ENCODE measurements around the gene UBE2E2. TPM values are rescaled to one million over a fixed set of nuclear protein-coding genes. Genes with fewer than 3 reads are reported as not detected.

UBE2E2 gene
- total RNA-seq, 2 experiments from 2014 or later: 41.1 to 48.8 TPM

- TF ChIP-seq EZH2phosphoT487 (IDR thresholded peaks at IDR 0.05; ENCODE audit: borderline replicate concordance, low read depth, low read length) (no peak), CTCF (conservative IDR thresholded peaks at IDR 0.05; ENCODE audit: low read length) (no peak)
- Histone ChIP-seq H3K9me3 (ENCODE audit: low read length) (peaks cover 19% of the 10 kb centered on the region), H3K4me1 (ENCODE audit: insufficient read depth, low read length, poor library complexity, severe bottlenecking) (no peaks in the 10 kb centered on the region), H3K4me3 (ENCODE audit: low read depth, low read length, poor library complexity, severe bottlenecking) (no peak overlapping the region), H3K9me2 (ENCODE audit: insufficient read depth, low read length) (no peaks in the 10 kb centered on the region), H2AFZ (ENCODE audit: low read length) (no peak overlapping the region), H4K20me1 (ENCODE audit: insufficient read depth, low read length) (no peaks in the 10 kb centered on the region), H3K4me2 (ENCODE audit: low read length) (no peak overlapping the region), H3K36me3 (ENCODE audit: insufficient read depth, low read length) (peaks cover 4% of the 10 kb centered on the region; the same call in 1 of the 2 replicates), H3K27ac (ENCODE audit: low read depth, low read length, poor library complexity, severe bottlenecking) (no peak overlapping the region), H3K79me2 (ENCODE audit: insufficient read depth, low read depth, low read length) (no peaks in the 10 kb centered on the region)
- DNase-seq (ENCODE audit: low spot score): no peak
- no TSS peak for BruUV-seq (replicated peaks)
- intact Hi-C loops (cut with micrococcal nuclease; ENCODE audit: unreplicated experiment): no loop called here
- ChIA-PET CTCF (ENCODE audit: unreplicated experiment) (no interaction called here), POLR2A (interaction anchor here (0.7 to 1.1 kb wide), 4 partner anchors 10 to 349 kb away, joined by 3 to 4 read pairs (median 4); no protein-coding TSS in a partner anchor)
Measured at GRCh38 chr3:23463791-23464190, 260.7 kb downstream of the UBE2E2 start.

- Histone ChIP-seq H3K9me3 (ENCODE audit: low read length) (peaks cover 19% of the 10 kb centered on the region), H3K79me2 (ENCODE audit: insufficient read depth, low read depth, low read length) (no peaks in the 10 kb centered on the region), H3K4me2 (ENCODE audit: low read length) (no peak overlapping the region), H3K9me2 (ENCODE audit: insufficient read depth, low read length) (no peaks in the 10 kb centered on the region), H3K36me3 (ENCODE audit: insufficient read depth, low read length) (peaks cover 4% of the 10 kb centered on the region; the same call in 1 of the 2 replicates), H2AFZ (ENCODE audit: low read length) (no peak overlapping the region), H4K20me1 (ENCODE audit: insufficient read depth, low read length) (no peaks in the 10 kb centered on the region), H3K4me3 (ENCODE audit: low read depth, low read length, poor library complexity, severe bottlenecking) (no peak overlapping the region), H3K27ac (ENCODE audit: low read depth, low read length, poor library complexity, severe bottlenecking) (no peak overlapping the region), H3K4me1 (ENCODE audit: insufficient read depth, low read length, poor library complexity, severe bottlenecking) (no peaks in the 10 kb centered on the region)
- TF ChIP-seq EZH2phosphoT487 (IDR thresholded peaks at IDR 0.05; ENCODE audit: borderline replicate concordance, low read depth, low read length): no peak
- no peak for TF ChIP-seq CTCF (conservative IDR thresholded peaks at IDR 0.05; ENCODE audit: low read length)
- POLR2A ChIA-PET: interaction anchor here (0.8 to 2.4 kb wide), 7 partner anchors 9 to 100 kb away, joined by 3 to 10 read pairs (median 3); no protein-coding TSS in a partner anchor
- no TSS peak for BruUV-seq (replicated peaks)
- intact Hi-C loops (cut with micrococcal nuclease; ENCODE audit: unreplicated experiment): no loop called here
- CTCF ChIA-PET (ENCODE audit: unreplicated experiment): no interaction called here
- DNase-seq (ENCODE audit: low spot score): no peak
Measured at GRCh38 chr3:23465569-23465968, 262.4 kb downstream of the UBE2E2 start.

- H2AFZ ChIP-seq (ENCODE audit: low read length): no peak overlapping the region
- POLR2A ChIA-PET: interaction anchor here (0.8 to 1.2 kb wide), 2 partner anchors 14 to 19 kb away, joined by 3 to 6 read pairs; no protein-coding TSS in a partner anchor
- DNase-seq (ENCODE audit: low spot score): no peak
- intact Hi-C loops (cut with micrococcal nuclease; ENCODE audit: unreplicated experiment): no loop called here
- no peaks in the 10 kb centered on the region for H3K9me2 ChIP-seq (ENCODE audit: insufficient read depth, low read length)
- no peaks in the 10 kb centered on the region for H3K79me2 ChIP-seq (ENCODE audit: insufficient read depth, low read depth, low read length)
- H3K4me3 ChIP-seq (ENCODE audit: low read depth, low read length, poor library complexity, severe bottlenecking): no peak overlapping the region
- H3K4me2 ChIP-seq (ENCODE audit: low read length): no peak overlapping the region
- H3K9me3 ChIP-seq (ENCODE audit: low read length): peaks cover 19% of the 10 kb centered on the region
- H3K27ac ChIP-seq (ENCODE audit: low read depth, low read length, poor library complexity, severe bottlenecking): no peak overlapping the region
- no peaks in the 10 kb centered on the region; the same call in 1 of the 2 replicates for H3K36me3 ChIP-seq (ENCODE audit: insufficient read depth, low read length)
- no peaks in the 10 kb centered on the region for H3K4me1 ChIP-seq (ENCODE audit: insufficient read depth, low read length, poor library complexity, severe bottlenecking)
- BruUV-seq (replicated peaks): no TSS peak
- H4K20me1 ChIP-seq (ENCODE audit: insufficient read depth, low read length): no peaks in the 10 kb centered on the region
- CTCF ChIA-PET (ENCODE audit: unreplicated experiment): no interaction called here
- TF ChIP-seq EZH2phosphoT487 (IDR thresholded peaks at IDR 0.05; ENCODE audit: borderline replicate concordance, low read depth, low read length): no peak
- TF ChIP-seq CTCF (conservative IDR thresholded peaks at IDR 0.05; ENCODE audit: low read length): no peak
Measured at GRCh38 chr3:23468203-23468602, 265.1 kb downstream of the UBE2E2 start.

All from OCI-LY7 (cell line).